Measurements from ENCODE around the gene THUMPD3. TPM values are rescaled to one million over a fixed set of nuclear protein-coding genes. Genes with fewer than 3 reads are reported as not detected.

THUMPD3 gene
- total RNA-seq, 2 experiments from 2014 or later = 59.6 to 74.3 TPM

DNA sequence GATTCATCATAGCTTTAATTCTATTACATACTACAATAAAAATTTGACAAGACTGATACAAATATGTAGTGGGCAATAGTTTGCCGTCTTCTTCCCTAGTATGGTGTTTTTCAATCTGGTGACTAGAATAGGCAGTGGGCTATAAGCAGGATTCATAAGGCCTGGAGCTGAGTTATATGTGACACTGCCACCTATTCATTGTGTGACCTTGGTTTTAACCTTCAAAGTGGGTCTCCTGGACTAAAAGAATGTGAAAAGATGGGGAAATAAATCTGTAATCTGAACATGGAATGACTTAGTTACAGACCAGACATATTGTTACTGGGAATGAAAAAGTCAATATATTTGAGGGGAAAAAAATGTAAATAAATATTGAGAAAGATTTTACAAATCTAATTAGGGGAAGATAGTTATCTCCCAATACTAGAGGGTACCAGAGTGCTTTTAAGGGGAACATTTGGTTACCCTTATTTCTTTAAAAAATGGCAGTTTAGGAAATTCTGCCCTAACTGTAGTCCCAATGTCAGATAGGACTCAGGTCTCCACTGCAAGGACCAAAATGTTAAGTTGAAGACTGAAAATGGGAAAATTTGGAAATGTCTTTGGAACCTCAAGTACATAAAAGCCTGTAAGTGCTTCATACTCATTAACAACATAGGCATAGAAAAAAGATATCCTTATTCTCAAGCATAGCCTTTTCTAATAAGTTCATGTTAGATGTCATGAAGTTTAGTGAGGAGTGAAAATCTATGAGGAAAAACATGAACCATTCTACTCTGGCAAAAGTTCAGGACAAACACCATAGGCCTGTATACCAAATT, 23.9 kb downstream of the THUMPD3 start:
- intact Hi-C loops (cut with DNase I, micrococcal nuclease) = loop anchor here in 1 of 2 experiments (5.0 kb wide), 1 partner anchor 36 kb away; no protein-coding TSS in a partner anchor
- peaks cover 78% of the 10 kb centered on the region for H3K36me3 Mint-ChIP-seq (ENCODE audit: low read depth)
- no peak for DNase-seq
- CTCF ChIA-PET = no interaction called here
- peaks cover 33% of the 10 kb centered on the region for H3K4me1 Mint-ChIP-seq
- POLR2A ChIA-PET = interaction anchor here (1.2 kb wide), 1 partner anchor 9 kb away, joined by 5 read pairs; no protein-coding TSS in a partner anchor
- no peak overlapping the region for H3K4me3 Mint-ChIP-seq
- ATAC-seq = no peak
- H3K27ac Mint-ChIP-seq = peak overlapping the region; percentile 84
- no peaks in the 10 kb centered on the region for H3K27me3 Mint-ChIP-seq
- no peaks in the 10 kb centered on the region for H3K9me3 Mint-ChIP-seq (ENCODE audit: low read depth)

DNA sequence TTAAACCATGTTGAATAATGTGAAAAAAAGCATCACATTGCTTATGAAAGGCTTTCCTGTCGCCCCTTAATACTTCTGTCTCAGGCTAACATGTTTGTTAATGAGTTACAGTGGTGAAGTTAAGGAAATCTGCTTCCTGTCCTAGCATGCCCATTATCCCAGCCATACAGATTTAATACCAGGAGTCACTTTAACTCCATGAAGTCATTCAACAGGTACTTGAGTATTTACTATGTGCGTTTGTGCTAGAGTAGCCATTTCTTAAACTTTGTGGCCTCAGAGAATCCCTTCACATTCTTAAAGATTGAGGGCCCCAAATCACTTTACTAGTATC, 24.4 kb downstream of the THUMPD3 start:
- POLR2A ChIA-PET = interaction anchor here (0.6 to 1.0 kb wide), 3 partner anchors 8 to 24 kb away, joined by 3 to 5 read pairs (median 3); partner anchors contain the start of gene THUMPD3
- H3K9me3 Mint-ChIP-seq (ENCODE audit: low read depth) = no peaks in the 10 kb centered on the region
- no peaks in the 10 kb centered on the region for H3K27me3 Mint-ChIP-seq
- CTCF ChIA-PET = no interaction called here
- ATAC-seq = no peak
- H3K4me3 Mint-ChIP-seq = no peak overlapping the region
- DNase-seq = no peak
- H3K27ac Mint-ChIP-seq = peak overlapping the region; percentile 63
- H3K4me1 Mint-ChIP-seq = peaks cover 39% of the 10 kb centered on the region
- intact Hi-C loops (cut with DNase I, micrococcal nuclease) = loop anchor here in 1 of 2 experiments (5.0 kb wide), 1 partner anchor 35 kb away; no protein-coding TSS in a partner anchor
- H3K36me3 Mint-ChIP-seq (ENCODE audit: low read depth) = peaks cover 83% of the 10 kb centered on the region

DNA sequence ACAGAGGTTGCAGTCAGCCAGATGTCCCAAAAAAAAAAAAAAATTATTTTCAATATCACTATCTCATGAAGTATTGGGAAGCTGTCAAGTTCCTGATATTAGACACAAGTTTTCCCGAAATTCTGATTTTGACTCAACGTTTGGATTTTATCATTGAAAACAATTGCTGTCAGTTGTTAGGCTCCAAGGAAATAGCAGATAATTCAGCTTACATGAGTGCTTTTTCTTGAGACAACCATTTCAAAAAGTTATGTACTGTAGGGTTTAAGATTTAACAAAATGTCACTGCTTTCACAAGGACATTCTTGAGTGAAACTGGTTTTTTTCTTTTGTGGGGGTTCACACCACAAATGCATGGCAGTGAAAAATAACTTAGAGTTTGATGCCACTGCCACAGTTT, 25.3 kb downstream of the THUMPD3 start:
- Mint-ChIP-seq H3K4me3 (no peak overlapping the region), H3K27ac (no peak overlapping the region), H3K27me3 (no peaks in the 10 kb centered on the region), H3K9me3 (ENCODE audit: low read depth) (no peaks in the 10 kb centered on the region), H3K36me3 (ENCODE audit: low read depth) (peaks cover 80% of the 10 kb centered on the region), H3K4me1 (peaks cover 48% of the 10 kb centered on the region)
- DNase-seq (no peak), ATAC-seq (no peak)
- intact Hi-C loops (cut with DNase I, micrococcal nuclease) = loop anchor here in 1 of 2 experiments (5.0 kb wide), 1 partner anchor 34 kb away; no protein-coding TSS in a partner anchor
- ChIA-PET POLR2A (interaction anchor here (0.6 to 1.0 kb wide), 3 partner anchors 8 to 76 kb away, joined by 3 to 10 read pairs (median 3); no protein-coding TSS in a partner anchor), CTCF (interaction anchor here (1.1 kb wide), 1 partner anchor 38 kb away, joined by 3 read pairs; no protein-coding TSS in a partner anchor)

DNA sequence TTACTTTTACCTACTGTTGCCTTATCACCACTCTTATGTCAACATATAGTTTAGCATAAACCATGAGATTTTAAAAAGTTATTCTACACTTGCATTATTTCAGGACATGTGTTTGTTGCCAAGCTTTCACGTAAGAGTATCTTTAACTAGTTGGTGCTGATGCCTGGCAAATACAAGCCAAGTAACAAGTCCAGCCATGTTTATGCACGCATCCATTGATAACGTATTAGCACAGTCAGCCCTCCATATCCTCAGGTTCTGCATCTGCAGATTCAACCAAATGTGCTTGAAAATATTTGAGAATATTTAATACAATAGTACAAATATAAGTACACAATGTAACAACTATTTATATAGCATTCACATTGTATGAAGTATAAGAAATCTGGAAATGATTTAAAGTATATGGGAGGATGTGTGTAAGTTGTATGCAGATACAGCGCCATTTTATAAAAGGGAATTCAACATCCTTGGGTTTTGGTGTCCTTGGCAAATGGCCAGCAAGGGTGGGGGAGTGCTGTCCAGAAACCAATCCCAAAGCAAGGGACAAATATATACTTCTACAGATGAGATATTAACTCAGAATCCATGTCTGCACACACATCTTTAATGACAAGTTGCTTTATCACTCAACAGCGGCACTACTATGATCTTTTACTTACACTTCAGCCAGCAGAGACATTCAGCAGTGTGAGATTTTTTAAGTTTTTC, 25.9 kb downstream of the THUMPD3 start:
- Mint-ChIP-seq H3K4me1 (peaks cover 53% of the 10 kb centered on the region), H3K27ac (peak overlapping the region; percentile 34), H3K27me3 (no peaks in the 10 kb centered on the region), H3K36me3 (ENCODE audit: low read depth) (peaks cover 82% of the 10 kb centered on the region), H3K4me3 (no peak overlapping the region), H3K9me3 (ENCODE audit: low read depth) (no peaks in the 10 kb centered on the region)
- ChIA-PET POLR2A (interaction anchor here (0.6 to 0.7 kb wide), 4 partner anchors 10 to 361 kb away, joined by 3 to 10 read pairs (median 4); no protein-coding TSS in a partner anchor), CTCF (interaction anchor here (0.7 to 1.2 kb wide), 5 partner anchors 9 to 401 kb away, joined by 3 to 5 read pairs (median 4); no protein-coding TSS in a partner anchor)
- ATAC-seq = no peak
- no peak for DNase-seq
- intact Hi-C loops (cut with DNase I, micrococcal nuclease) = loop anchor here in 1 of 2 experiments (5.0 kb wide), 1 partner anchor 34 kb away; no protein-coding TSS in a partner anchor

GRCh38 chr3:9390265-9390888, 27.5 kb downstream of the THUMPD3 start:
- Mint-ChIP-seq H3K27me3 (no peaks in the 10 kb centered on the region), H3K4me3 (no peak overlapping the region), H3K36me3 (ENCODE audit: low read depth) (peaks cover 85% of the 10 kb centered on the region), H3K4me1 (peaks cover 67% of the 10 kb centered on the region), H3K27ac (peak overlapping the region; percentile 51), H3K9me3 (ENCODE audit: low read depth) (no peaks in the 10 kb centered on the region)
- ChIA-PET CTCF (no interaction called here), POLR2A (interaction anchor here (1.0 kb wide), 1 partner anchor 28 kb away, joined by 7 read pairs; the partner anchor contains the start of gene THUMPD3)
- ATAC-seq = no peak
- intact Hi-C loops (cut with DNase I, micrococcal nuclease) = no loop called here
- DNase-seq = no peak

GRCh38 chr3:9392041-9392440, 29.2 kb downstream of the THUMPD3 start:
- Mint-ChIP-seq H3K36me3 (ENCODE audit: low read depth) (peaks cover 78% of the 10 kb centered on the region), H3K4me3 (no peak overlapping the region), H3K4me1 (peaks cover 72% of the 10 kb centered on the region), H3K27ac (peak overlapping the region; percentile 63), H3K9me3 (ENCODE audit: low read depth) (no peaks in the 10 kb centered on the region), H3K27me3 (no peaks in the 10 kb centered on the region)
- intact Hi-C loops (cut with DNase I, micrococcal nuclease) = no loop called here
- DNase-seq (no peak), ATAC-seq (no peak)
- CTCF ChIA-PET = interaction anchor here (2.5 kb wide), 1 partner anchor 29 kb away, joined by 8 read pairs; the partner anchor contains the start of gene THUMPD3
- POLR2A ChIA-PET = interaction anchor here (0.5 to 2.9 kb wide), 5 partner anchors 9 to 502 kb away, joined by 3 to 14 read pairs (median 4); partner anchors contain the start of gene THUMPD3

- no peak for ATAC-seq
- POLR2A ChIA-PET = interaction anchor here (0.6 to 5.2 kb wide), 15 partner anchors 8 to 537 kb away, joined by 3 to 81 read pairs (median 4); partner anchors contain the start of gene THUMPD3
- CTCF ChIA-PET = interaction anchor here (1.1 to 1.7 kb wide), 7 partner anchors 13 to 92 kb away, joined by 3 to 8 read pairs (median 3); partner anchors contain the start of gene THUMPD3
- DNase-seq = no peak
- Mint-ChIP-seq H3K27ac (peak overlapping the region; percentile 99), H3K9me3 (ENCODE audit: low read depth) (no peaks in the 10 kb centered on the region), H3K27me3 (no peaks in the 10 kb centered on the region), H3K4me1 (peaks cover 64% of the 10 kb centered on the region), H3K4me3 (peak overlapping the region; percentile 93), H3K36me3 (ENCODE audit: low read depth) (peaks cover 66% of the 10 kb centered on the region)
- intact Hi-C loops (cut with DNase I, micrococcal nuclease) = loop anchor here (1.0 to 5.0 kb wide), 14 partner anchors 27 to 853 kb away; partner anchors contain the start of genes THUMPD3 (in 2 of the 2), ARPC4 (in 1 of the 2), BRK1 (in 1 of the 2) and CRELD1 (in 1 of the 2)
These were observed 32.9 kb downstream of the THUMPD3 start for GRCh38 chr3:9395570-9396300.

DNA sequence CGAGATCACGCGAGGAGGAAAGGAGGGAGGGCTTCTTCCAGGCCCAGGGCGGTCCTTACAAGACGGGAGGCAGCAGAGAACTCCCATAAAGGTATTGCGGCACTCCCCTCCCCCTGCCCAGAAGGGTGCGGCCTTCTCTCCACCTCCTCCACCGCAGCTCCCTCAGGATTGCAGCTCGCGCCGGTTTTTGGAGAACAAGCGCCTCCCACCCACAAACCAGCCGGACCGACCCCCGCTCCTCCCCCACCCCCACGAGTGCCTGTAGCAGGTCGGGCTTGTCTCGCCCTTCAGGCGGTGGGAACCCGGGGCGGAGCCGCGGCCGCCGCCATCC, 33.4 kb downstream of the THUMPD3 start:
- Mint-ChIP-seq H3K9me3 (ENCODE audit: low read depth) (no peaks in the 10 kb centered on the region), H3K27me3 (no peaks in the 10 kb centered on the region), H3K36me3 (ENCODE audit: low read depth) (peaks cover 64% of the 10 kb centered on the region), H3K4me3 (peak overlapping the region; percentile 93), H3K4me1 (peaks cover 64% of the 10 kb centered on the region), H3K27ac (peak overlapping the region; percentile 99)
- DNase-seq (peak; percentile 91), ATAC-seq (peak; percentile 51)
- ChIA-PET POLR2A (interaction anchor here (0.7 to 5.2 kb wide), 16 partner anchors 13 to 1843 kb away, joined by 3 to 81 read pairs (median 4); partner anchors contain the start of genes ARPC4, TADA3 and THUMPD3), CTCF (interaction anchor here (0.9 to 1.6 kb wide), 4 partner anchors 27 to 33 kb away, joined by 3 to 8 read pairs (median 6); partner anchors contain the start of gene THUMPD3)
- intact Hi-C loops (cut with DNase I, micrococcal nuclease) = loop anchor here (1.0 to 5.0 kb wide), 14 partner anchors 27 to 853 kb away; partner anchors contain the start of genes THUMPD3 (in 2 of the 2), ARPC4 (in 1 of the 2), BRK1 (in 1 of the 2) and CRELD1 (in 1 of the 2)

DNA sequence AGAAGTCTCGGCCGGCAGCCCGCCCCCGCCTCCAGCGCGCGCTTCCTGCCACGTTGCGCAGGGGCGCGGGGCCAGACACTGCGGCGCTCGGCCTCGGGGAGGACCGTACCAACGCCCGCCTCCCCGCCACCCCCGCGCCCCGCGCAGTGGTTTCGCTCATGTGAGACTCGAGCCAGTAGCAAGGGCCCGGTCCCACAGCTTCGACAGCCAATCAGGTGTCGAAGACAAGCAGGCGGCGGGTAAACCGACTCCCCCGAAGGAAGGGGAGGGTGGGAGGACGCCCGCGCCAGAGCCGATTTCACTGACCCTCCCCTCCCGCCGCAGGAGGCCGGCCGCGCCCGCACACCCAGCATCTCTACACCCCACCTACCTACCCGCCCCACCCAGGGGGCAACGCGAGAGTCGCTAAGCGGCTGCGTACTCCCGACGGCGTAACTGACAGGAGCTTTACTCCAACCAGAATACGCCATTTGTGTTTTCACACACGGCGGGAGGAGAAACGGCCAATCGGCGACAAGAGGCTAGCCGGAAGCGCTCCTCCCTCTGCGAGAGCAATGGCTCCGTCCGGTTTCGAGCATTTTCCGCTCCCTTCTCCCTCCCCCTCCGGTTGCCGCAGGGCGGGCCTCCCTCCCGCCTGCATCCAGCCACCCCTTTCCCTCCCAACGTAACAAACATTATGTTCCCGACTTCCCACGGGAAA, 33.9 kb downstream of the THUMPD3 start:
- ChIA-PET POLR2A (interaction anchor here (0.7 to 5.2 kb wide), 14 partner anchors 19 to 1842 kb away, joined by 3 to 81 read pairs (median 5); partner anchors contain the start of genes ARPC4, TADA3 and THUMPD3), CTCF (interaction anchor here (0.9 to 1.6 kb wide), 2 partner anchors 27 to 28 kb away, joined by 3 to 8 read pairs; no protein-coding TSS in a partner anchor)
- H3K27me3 Mint-ChIP-seq = no peaks in the 10 kb centered on the region
- peaks cover 58% of the 10 kb centered on the region for H3K36me3 Mint-ChIP-seq (ENCODE audit: low read depth)
- intact Hi-C loops (cut with DNase I, micrococcal nuclease) = loop anchor here (1.0 to 5.0 kb wide), 18 partner anchors 26 to 852 kb away; partner anchors contain the start of genes BRPF1 (in 2 of the 2), RAD18 (in 2 of the 2), TADA3 (in 2 of the 2) and THUMPD3 (in 2 of the 2)
- ATAC-seq = peak; percentile 74
- H3K27ac Mint-ChIP-seq = peak overlapping the region; percentile 98
- H3K9me3 Mint-ChIP-seq (ENCODE audit: low read depth) = no peaks in the 10 kb centered on the region
- peaks cover 63% of the 10 kb centered on the region for H3K4me1 Mint-ChIP-seq
- peak overlapping the region; percentile 93 for H3K4me3 Mint-ChIP-seq
- DNase-seq = peak; percentile 99
